T-helper 1 cell treated with Interleukin-12 subunit alpha and Interleukin-12 subunit beta and Interleukin-4 antibody, amounts not matched to agents 30 μg/mL and 1 μg/mL, for 36 hours (primary cell): Measurements from ENCODE around the gene CP.
"Not testable (repeated sequence)": the region's sequence is repeated elsewhere in the genome, so short reads cannot be mapped to it uniquely, and the experiment has no call there.

Experiments used
- H3K27ac Mint-ChIP-seq: one replicate; pipeline ENCODE4 v1.8.0; 2021; ENCODE audit warnings: mild to moderate bottlenecking, mixed read lengths
- H3K27me3 Mint-ChIP-seq: one replicate; pipeline ENCODE4 v1.8.0; 2021; ENCODE audit warnings: low read depth, mixed read lengths
- H3K36me3 Mint-ChIP-seq: one replicate; pipeline ENCODE4 v1.8.0; 2021; ENCODE audit warnings: low read depth, mixed read lengths
- H3K4me1 Mint-ChIP-seq: one replicate; pipeline ENCODE4 v1.8.0; 2021; ENCODE audit warnings: low read depth, mixed read lengths
- H3K4me3 Mint-ChIP-seq: one replicate; pipeline ENCODE4 v1.8.0; 2021; ENCODE audit warnings: mild to moderate bottlenecking, moderate library complexity, mixed read lengths
- H3K9me3 Mint-ChIP-seq: one replicate; pipeline ENCODE4 v1.8.0; 2021; ENCODE audit warnings: mixed read lengths

CP gene

DNA sequence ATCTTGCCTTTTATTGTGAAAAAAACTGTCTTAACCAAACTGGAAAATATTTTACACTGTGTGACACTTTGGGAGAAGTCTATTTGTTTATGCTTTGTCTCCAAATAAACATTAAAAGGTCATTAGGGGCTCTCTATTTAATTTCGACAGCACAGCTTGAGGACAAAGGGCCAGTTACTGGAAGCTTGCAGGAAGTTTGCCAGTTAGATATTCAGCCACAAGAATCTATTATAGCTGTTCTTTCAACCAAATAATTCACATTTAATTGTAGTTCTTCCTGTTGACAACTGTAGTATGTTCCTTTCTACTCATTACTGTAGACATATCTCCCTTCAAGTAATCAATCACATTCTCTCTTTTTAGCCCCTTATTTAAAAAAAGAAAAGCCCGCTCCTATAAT lies 6.1 kb downstream of the CP start:
- H3K9me3 Mint-ChIP-seq: no peaks in the 10 kb centered on the region
- no peak overlapping the region for H3K4me3 Mint-ChIP-seq
- no peak overlapping the region for H3K27ac Mint-ChIP-seq
- peaks cover 35% of the 10 kb centered on the region for H3K27me3 Mint-ChIP-seq
- no peaks in the 10 kb centered on the region for H3K4me1 Mint-ChIP-seq
- H3K36me3 Mint-ChIP-seq: no peaks in the 10 kb centered on the region

DNA sequence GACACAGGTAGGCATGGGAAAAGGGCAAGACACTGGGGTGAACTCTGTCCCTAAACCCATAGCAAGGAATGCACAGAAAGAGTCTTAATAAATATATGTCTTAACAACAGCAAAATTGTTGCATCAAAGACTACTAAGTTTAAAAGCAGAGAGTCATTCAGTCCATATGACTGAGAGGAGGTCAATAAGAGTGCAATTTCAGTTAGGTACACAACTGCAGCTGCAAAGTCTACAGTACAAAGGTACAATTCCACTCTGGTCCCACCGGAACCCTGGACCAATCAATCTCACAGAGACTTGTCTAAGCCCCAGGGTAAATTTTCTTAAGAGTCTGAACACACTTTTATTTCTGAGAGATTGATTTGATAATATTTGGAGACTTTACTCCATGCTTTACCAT lies 6.9 kb downstream of the CP start:
- H3K36me3 Mint-ChIP-seq: no peaks in the 10 kb centered on the region
- no peaks in the 10 kb centered on the region for H3K9me3 Mint-ChIP-seq
- H3K27ac Mint-ChIP-seq: no peak overlapping the region
- H3K4me1 Mint-ChIP-seq: no peaks in the 10 kb centered on the region
- H3K27me3 Mint-ChIP-seq: peaks cover 43% of the 10 kb centered on the region
- H3K4me3 Mint-ChIP-seq: no peak overlapping the region

- H3K9me3 Mint-ChIP-seq: no peaks in the 10 kb centered on the region
Measured at GRCh38 chr3:149212386-149212785, 9.2 kb downstream of the CP start.

GRCh38 chr3:149209431-149209830 lies 12.2 kb downstream of the CP start:
- Mint-ChIP-seq H3K4me3 (no peak overlapping the region), H3K9me3 (no peaks in the 10 kb centered on the region), H3K27me3 (peaks cover 69% of the 10 kb centered on the region), H3K36me3 (no peaks in the 10 kb centered on the region), H3K4me1 (no peaks in the 10 kb centered on the region), H3K27ac (no peak overlapping the region)

More at GRCh38 chr3:149212386-149212785, 9.2 kb downstream of the CP start:
- no peak overlapping the region for H3K27ac Mint-ChIP-seq
- no peaks in the 10 kb centered on the region for H3K4me1 Mint-ChIP-seq
- no peaks in the 10 kb centered on the region for H3K36me3 Mint-ChIP-seq
- peaks cover 57% of the 10 kb centered on the region for H3K27me3 Mint-ChIP-seq
- H3K4me3 Mint-ChIP-seq: no peak overlapping the region

- H3K4me1 Mint-ChIP-seq: peaks cover 7% of the 10 kb centered on the region
- H3K9me3 Mint-ChIP-seq: no peaks in the 10 kb centered on the region
- H3K36me3 Mint-ChIP-seq: no peaks in the 10 kb centered on the region
- peaks cover 68% of the 10 kb centered on the region for H3K27me3 Mint-ChIP-seq
- no peak overlapping the region for H3K27ac Mint-ChIP-seq
- no peak overlapping the region for H3K4me3 Mint-ChIP-seq
Measured at GRCh38 chr3:149207475-149207874, 14.2 kb downstream of the CP start.

DNA sequence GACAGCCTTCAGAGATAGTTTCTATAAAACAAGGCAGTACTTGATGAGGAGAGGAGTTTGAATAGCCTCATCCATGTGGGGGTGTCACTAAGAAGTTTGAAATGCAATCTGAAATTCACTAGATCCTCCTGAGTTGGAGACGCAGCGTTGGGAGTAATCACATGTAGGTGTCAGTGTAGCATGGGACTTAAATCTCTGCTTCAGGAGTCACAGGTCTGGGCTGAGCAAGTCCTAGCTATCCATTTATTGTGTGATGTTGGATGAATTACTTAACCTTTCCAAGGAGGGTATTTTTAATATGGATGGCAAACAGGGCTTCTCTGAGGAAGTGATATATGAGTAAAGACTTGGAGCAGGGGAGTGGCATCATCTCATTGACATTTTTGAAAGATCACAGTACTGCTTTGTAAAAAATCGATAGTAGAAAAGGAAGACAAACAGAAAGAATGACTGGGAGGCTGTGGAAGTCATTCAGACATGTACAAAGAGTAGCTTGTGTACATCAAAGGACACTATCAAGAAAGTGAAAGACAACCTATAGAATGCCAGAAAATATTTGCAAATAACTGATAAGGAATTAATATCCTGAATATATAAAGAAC lies 17.1 kb downstream of the CP start:
- Mint-ChIP-seq H3K4me3 (no peak overlapping the region), H3K36me3 (no peaks in the 10 kb centered on the region), H3K4me1 (peaks cover 11% of the 10 kb centered on the region), H3K27me3 (peaks cover 57% of the 10 kb centered on the region), H3K27ac (no peak overlapping the region), H3K9me3 (no peaks in the 10 kb centered on the region)

GRCh38 chr3:149203758-149204157 lies 17.9 kb downstream of the CP start:
- H3K27me3 Mint-ChIP-seq: peaks cover 53% of the 10 kb centered on the region
- H3K4me1 Mint-ChIP-seq: peaks cover 11% of the 10 kb centered on the region
- no peak overlapping the region for H3K27ac Mint-ChIP-seq
- no peak overlapping the region for H3K4me3 Mint-ChIP-seq
- no peaks in the 10 kb centered on the region for H3K9me3 Mint-ChIP-seq
- no peaks in the 10 kb centered on the region for H3K36me3 Mint-ChIP-seq

DNA sequence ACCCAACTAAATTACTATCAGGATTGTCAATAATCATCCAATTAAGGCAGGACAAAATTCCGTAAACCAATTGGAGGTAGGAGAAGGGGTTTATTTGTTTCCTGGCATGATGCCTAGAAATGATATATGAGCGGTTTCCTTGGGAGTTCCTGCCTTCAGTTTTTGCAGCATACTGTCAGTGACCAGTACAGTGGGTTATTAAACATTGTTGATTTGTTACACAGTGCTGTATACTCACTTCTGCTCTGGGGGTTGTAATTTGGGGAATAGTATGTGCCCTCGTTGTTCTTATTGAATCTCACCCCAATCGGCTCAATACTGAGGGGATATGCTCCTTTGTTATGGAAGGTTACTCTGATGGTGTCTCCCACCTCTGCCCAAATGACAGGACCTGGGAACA lies 22.2 kb downstream of the CP start:
- peaks cover 11% of the 10 kb centered on the region for H3K4me1 Mint-ChIP-seq
- no peak overlapping the region for H3K27ac Mint-ChIP-seq
- H3K9me3 Mint-ChIP-seq: no peaks in the 10 kb centered on the region
- H3K4me3 Mint-ChIP-seq: no peak overlapping the region
- peaks cover 60% of the 10 kb centered on the region for H3K27me3 Mint-ChIP-seq
- H3K36me3 Mint-ChIP-seq: no peaks in the 10 kb centered on the region

DNA sequence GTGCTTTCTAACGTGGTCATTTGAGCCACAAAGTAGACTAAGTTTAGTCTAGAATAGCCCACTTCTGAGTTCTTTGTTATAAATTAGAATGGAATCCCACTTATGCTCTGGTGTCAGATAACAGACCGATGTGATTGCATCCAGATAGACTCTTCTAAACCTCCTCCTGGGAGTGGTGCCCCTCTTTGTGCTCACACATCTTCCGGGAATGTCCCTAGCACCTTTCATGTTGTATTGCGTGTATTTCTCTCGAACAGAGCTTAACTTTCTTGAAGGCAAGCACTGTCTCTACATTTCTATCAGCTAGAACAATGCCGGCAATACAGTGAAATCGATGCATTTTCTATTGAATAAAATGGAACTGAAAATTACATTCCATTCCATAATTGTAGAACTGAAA lies 23.0 kb downstream of the CP start:
- Mint-ChIP-seq H3K27me3 (peaks cover 59% of the 10 kb centered on the region), H3K36me3 (no peaks in the 10 kb centered on the region), H3K27ac (no peak overlapping the region), H3K4me1 (peaks cover 4% of the 10 kb centered on the region), H3K9me3 (no peaks in the 10 kb centered on the region), H3K4me3 (no peak overlapping the region)

GRCh38 chr3:149197669-149198068 lies 24.0 kb downstream of the CP start:
- Mint-ChIP-seq H3K4me3 (no peak overlapping the region), H3K27ac (no peak overlapping the region), H3K36me3 (no peaks in the 10 kb centered on the region), H3K9me3 (no peaks in the 10 kb centered on the region), H3K4me1 (peaks cover 3% of the 10 kb centered on the region), H3K27me3 (peaks cover 63% of the 10 kb centered on the region)

DNA sequence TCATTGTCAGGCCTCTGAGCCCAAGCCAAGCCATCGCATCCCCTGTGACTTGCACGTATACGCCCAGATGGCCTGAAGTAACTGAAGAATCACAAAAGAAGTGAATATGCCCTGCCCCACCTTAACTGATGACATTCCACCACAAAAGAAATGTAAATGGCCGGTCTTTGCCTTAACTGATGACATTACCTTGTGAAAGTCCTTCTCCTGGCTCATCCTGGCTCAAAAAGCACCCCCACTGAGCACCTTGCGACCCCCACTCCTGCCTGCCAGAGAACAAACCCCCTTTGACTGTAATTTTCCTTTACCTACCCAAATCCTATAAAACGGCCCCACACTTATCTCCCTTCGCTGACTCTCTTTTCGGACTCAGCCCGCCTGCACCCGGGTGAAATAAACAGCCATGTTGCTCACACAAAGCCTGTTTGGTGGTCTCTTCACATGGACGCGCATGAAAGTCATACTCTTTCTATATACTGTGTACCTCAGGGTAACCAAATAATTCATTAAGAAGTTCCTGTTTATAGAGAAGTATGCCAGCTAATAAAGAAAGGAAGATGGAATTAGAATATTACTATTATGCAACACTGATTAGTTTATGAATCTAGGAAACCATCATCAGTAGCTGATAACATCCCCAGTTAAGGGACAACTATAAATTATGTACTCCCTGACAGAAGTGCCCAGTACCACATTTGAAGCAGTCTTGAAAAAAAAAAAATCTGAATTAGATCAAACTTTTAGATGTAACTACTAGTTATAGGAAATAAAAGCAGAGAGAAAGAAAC lies 24.6 kb downstream of the CP start:
- H3K4me1 Mint-ChIP-seq, H3K36me3 Mint-ChIP-seq, H3K9me3 Mint-ChIP-seq, H3K27ac Mint-ChIP-seq, H3K4me3 Mint-ChIP-seq: not testable (repeated sequence)
- peaks cover 60% of the 10 kb centered on the region for H3K27me3 Mint-ChIP-seq

DNA sequence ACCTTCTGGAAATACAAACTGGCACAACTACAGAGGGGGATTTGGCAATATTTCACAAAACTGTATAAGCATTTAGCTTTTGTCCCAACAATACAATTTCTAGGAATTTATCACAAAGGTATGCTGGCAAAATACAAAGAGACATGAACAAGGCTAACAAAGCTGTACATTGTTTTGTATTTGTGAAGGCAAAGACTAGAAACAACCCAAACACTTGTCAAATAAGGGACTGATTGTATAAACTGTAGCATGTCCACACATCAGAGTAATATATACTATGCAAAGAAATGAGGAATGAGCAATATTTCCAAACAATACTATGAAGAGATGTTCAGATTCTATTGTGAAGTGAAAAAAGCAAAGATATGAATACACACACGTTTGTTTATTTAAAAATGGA lies 26.4 kb downstream of the CP start:
- Mint-ChIP-seq H3K36me3 (no peaks in the 10 kb centered on the region), H3K4me3 (no peak overlapping the region), H3K4me1 (no peaks in the 10 kb centered on the region), H3K9me3 (no peaks in the 10 kb centered on the region), H3K27me3 (peaks cover 66% of the 10 kb centered on the region), H3K27ac (no peak overlapping the region)

- H3K9me3 Mint-ChIP-seq: no peaks in the 10 kb centered on the region
- peaks cover 60% of the 10 kb centered on the region for H3K27me3 Mint-ChIP-seq
- no peak overlapping the region for H3K27ac Mint-ChIP-seq
- no peaks in the 10 kb centered on the region for H3K36me3 Mint-ChIP-seq
- no peaks in the 10 kb centered on the region for H3K4me1 Mint-ChIP-seq
- H3K4me3 Mint-ChIP-seq: no peak overlapping the region
Measured at GRCh38 chr3:149188494-149188893, 33.1 kb downstream of the CP start.

GRCh38 chr3:149186721-149187120 lies 34.9 kb downstream of the CP start:
- Mint-ChIP-seq H3K4me1 (no peaks in the 10 kb centered on the region), H3K4me3 (no peak overlapping the region), H3K36me3 (no peaks in the 10 kb centered on the region), H3K9me3 (no peaks in the 10 kb centered on the region), H3K27me3 (peaks cover 56% of the 10 kb centered on the region), H3K27ac (no peak overlapping the region)

- Mint-ChIP-seq H3K4me3 (no peak overlapping the region), H3K27me3 (peaks cover 56% of the 10 kb centered on the region), H3K36me3 (no peaks in the 10 kb centered on the region), H3K4me1 (no peaks in the 10 kb centered on the region), H3K9me3 (no peaks in the 10 kb centered on the region), H3K27ac (no peak overlapping the region)
Measured at GRCh38 chr3:149186219-149186618, 35.4 kb downstream of the CP start.
